HEK293 (cell line): ENCODE results near the gene P4HA3.

Experiments used
- CTCF ChIA-PET: fragments of 350-600 bp; formaldehyde crosslinking; extraction: SDS; loops from one replicate; lab custom pipeline; 2021; ENCODE audit warnings: antibody characterized with exemption; lab: Yijun Ruan, JAX
- POLR2A ChIA-PET: fragments of 300-600 bp; formaldehyde crosslinking; extraction: SDS; loops from one replicate; lab custom pipeline; 2020; ENCODE audit warnings: antibody characterized with exemption, inconsistent platforms; lab: Yijun Ruan, JAX
- H3K27ac ChIP-seq: fragments of 200-500 bp; sonication (Bioruptor generic); 2 replicates; pipeline ENCODE4 v1.5.1; 2014; ENCODE audit warnings: low read depth, low read length, control low read depth, inconsistent platforms; ENCODE audit errors: extremely low read depth
- H3K36me3 ChIP-seq, 2 experiments: fragments of 200-500 bp in 1 of 2; sonication (Bioruptor generic) in 1 of 2; 1 replicate in 1 of 2; 2 replicates in 1 of 2; pipeline ENCODE4 v1.5.1; 2014 to 2017; ENCODE audit warnings: inconsistent platforms in 2 of 2, low read length in 2 of 2; ENCODE audit not compliant: control insufficient read depth in 2 of 2, insufficient read depth in 1 of 2
- H3K4me1 ChIP-seq: fragments of 200-500 bp; sonication (Bioruptor generic); 2 replicates; pipeline ENCODE4 v1.5.1; 2014; ENCODE audit warnings: mild to moderate bottlenecking, low read length, inconsistent platforms; ENCODE audit not compliant: control insufficient read depth, insufficient read depth
- H3K4me3 ChIP-seq: 2 replicates; pipeline ENCODE4 v1.5.1; 2011; ENCODE audit warnings: low read depth, mild to moderate bottlenecking, control low read depth, low read length, moderate library complexity
- H3K9me3 ChIP-seq: fragments of 200-500 bp; sonication (Bioruptor generic); 2 replicates; pipeline ENCODE4 v1.5.1; 2014; ENCODE audit warnings: low read depth, low read length, inconsistent platforms; ENCODE audit not compliant: control insufficient read depth, insufficient read depth
- HOXA7 ChIP-seq: sonication (generic); formaldehyde crosslinking; IDR thresholded peaks from 2 replicates; pipeline ENCODE4 v1.8.1; 2022; ENCODE audit warnings: missing genetic modification reagents, borderline replicate concordance
- KLF8 ChIP-seq: fragments of 450-650 bp; formaldehyde crosslinking; IDR thresholded peaks from 2 replicates; pipeline ENCODE4 v1.5.1; 2016; ENCODE audit warnings: missing biosample characterization, missing genetic modification characterization
- KLF9 ChIP-seq: fragments of 450-650 bp; formaldehyde crosslinking; IDR thresholded peaks from 2 replicates; pipeline ENCODE4 v1.5.1; 2016; ENCODE audit warnings: missing biosample characterization, missing genetic modification characterization, low read depth
- PRDM2 ChIP-seq: fragments of 450-650 bp; formaldehyde crosslinking; IDR thresholded peaks from 2 replicates; pipeline ENCODE4 v1.5.1; 2016; ENCODE audit warnings: missing biosample characterization, missing genetic modification characterization, borderline replicate concordance
- ZBTB8A ChIP-seq: fragments of 450-650 bp; formaldehyde crosslinking; IDR thresholded peaks from 2 replicates; pipeline ENCODE4 v1.5.1; 2016; ENCODE audit warnings: missing biosample characterization, missing genetic modification characterization
- ZIC2 ChIP-seq: fragments of 450-650 bp; formaldehyde crosslinking; IDR thresholded peaks from 2 replicates; pipeline ENCODE4 v1.5.1; 2016; ENCODE audit warnings: missing biosample characterization, missing genetic modification characterization
- ZNF140 ChIP-seq: fragments of 450-650 bp; formaldehyde crosslinking; IDR thresholded peaks from 2 replicates; pipeline ENCODE4 v1.5.1; 2016; ENCODE audit warnings: missing biosample characterization, missing genetic modification characterization
- ZNF155 ChIP-seq: fragments of 450-650 bp; formaldehyde crosslinking; IDR thresholded peaks from 2 replicates; pipeline ENCODE4 v1.5.1; 2016; ENCODE audit warnings: missing biosample characterization, missing genetic modification characterization
- ZNF311 ChIP-seq: fragments of 450-650 bp; formaldehyde crosslinking; IDR thresholded peaks from 2 replicates; pipeline ENCODE4 v1.5.1; 2017; ENCODE audit warnings: missing biosample characterization, missing genetic modification characterization, borderline replicate concordance
- ZNF341 ChIP-seq: fragments of 450-650 bp; formaldehyde crosslinking; IDR thresholded peaks from 2 replicates; pipeline ENCODE4; 2016; ENCODE audit warnings: low read depth, missing biosample characterization, missing genetic modification characterization
- ZNF350 ChIP-seq: fragments of 450-650 bp; formaldehyde crosslinking; IDR thresholded peaks from 2 replicates; pipeline ENCODE4 v1.5.0; 2017; ENCODE audit warnings: missing biosample characterization, mild to moderate bottlenecking, missing genetic modification characterization
- ZNF37A ChIP-seq: fragments of 450-650 bp; IDR thresholded peaks from 2 replicates; pipeline ENCODE4 v1.5.1; 2018; ENCODE audit warnings: missing biosample characterization, missing genetic modification characterization
- ZNF654 ChIP-seq: fragments of 450-650 bp; formaldehyde crosslinking; IDR thresholded peaks from 2 replicates; pipeline ENCODE4 v1.5.1; 2016; ENCODE audit warnings: low read depth, missing biosample characterization, missing genetic modification characterization
- ZNF830 ChIP-seq: fragments of 450-650 bp; IDR thresholded peaks from 2 replicates; pipeline ENCODE4 v1.5.0; 2018; ENCODE audit warnings: missing biosample characterization, missing genetic modification characterization, low read depth, mild to moderate bottlenecking, moderate library complexity
- ZNF843 ChIP-seq: fragments of 450-650 bp; formaldehyde crosslinking; IDR thresholded peaks from 2 replicates; pipeline ENCODE4 v1.5.1; 2016; ENCODE audit warnings: missing biosample characterization, missing genetic modification characterization
- TF ChIP-seq, protein P1 (sequence below): fragments of 450-650 bp; formaldehyde crosslinking; optimal IDR thresholded peaks from 2 replicates; pipeline ENCODE3; 2016; ENCODE audit warnings: missing biosample characterization, mild to moderate bottlenecking, missing genetic modification characterization

The P4HA3 gene

GRCh38 chr11:74262725-74263124, 48.7 kb downstream of the P4HA3 start:
- CTCF ChIA-PET, result no interaction called here
- Histone ChIP-seq H3K36me3 (no peaks in the 10 kb centered on the region), H3K9me3 (no peaks in the 10 kb centered on the region), H3K27ac (no peak overlapping the region), H3K4me1 (no peaks in the 10 kb centered on the region), H3K4me3 (no peak overlapping the region)
- no peak for TF ChIP-seq HOXA7
- no peak for TF ChIP-seq ZNF311
- POLR2A ChIA-PET, result no interaction called here

GRCh38 chr11:74257959-74258553, 53.4 kb downstream of the P4HA3 start:
- H3K4me3 ChIP-seq, result no peak overlapping the region
- H3K4me1 ChIP-seq, result no peaks in the 10 kb centered on the region
- peaks cover 0 to 20% of the 10 kb centered on the region in 2 experiments; a peak in 1 of 3 replicates for H3K36me3 ChIP-seq
- CTCF ChIA-PET, result interaction anchor here (1.1 to 10.0 kb wide), 3 partner anchors 9 to 294 kb away, joined by 4 to 221 read pairs (median 4); no protein-coding TSS in a partner anchor
- TF ChIP-seq KLF8 (tag by site-specific recombination) (no peak), ZNF843 (tag by site-specific recombination) (no peak), ZNF341 (no peak), ZNF350 (tag by site-specific recombination) (no peak), ZIC2 (tag by site-specific recombination) (no peak), KLF9 (tag by site-specific recombination) (no peak), ZNF140 (tag by site-specific recombination) (no peak), ZNF37A (tag by site-specific recombination) (no peak), PRDM2 (no peak), ZNF830 (tag by site-specific recombination) (no peak), ZBTB8A (tag by site-specific recombination) (no peak), ZNF155 (tag by site-specific recombination) (no peak), ZNF654 (tag by site-specific recombination) (no peak)
- TF ChIP-seq, protein P1, sequence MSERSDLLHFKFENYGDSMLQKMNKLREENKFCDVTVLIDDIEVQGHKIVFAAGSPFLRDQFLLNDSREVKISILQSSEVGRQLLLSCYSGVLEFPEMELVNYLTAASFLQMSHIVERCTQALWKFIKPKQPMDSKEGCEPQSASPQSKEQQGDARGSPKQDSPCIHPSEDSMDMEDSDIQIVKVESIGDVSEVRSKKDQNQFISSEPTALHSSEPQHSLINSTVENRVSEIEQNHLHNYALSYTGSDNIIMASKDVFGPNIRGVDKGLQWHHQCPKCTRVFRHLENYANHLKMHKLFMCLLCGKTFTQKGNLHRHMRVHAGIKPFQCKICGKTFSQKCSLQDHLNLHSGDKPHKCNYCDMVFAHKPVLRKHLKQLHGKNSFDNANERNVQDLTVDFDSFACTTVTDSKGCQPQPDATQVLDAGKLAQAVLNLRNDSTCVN (tag by site-specific recombination), result no peak
- POLR2A ChIA-PET, result no interaction called here
- no peaks in the 10 kb centered on the region for H3K9me3 ChIP-seq
- no peak overlapping the region for H3K27ac ChIP-seq
